Activated CD4-positive, alpha-beta T cell treated with anti-CD3 and anti-CD28 coated beads, Interleukin-2, Interleukin-4, amounts not matched to agents 100 ng/mL and 50 ng/mL, durations not matched to agents 16 hours and 8 hours (primary cell): ENCODE results near the gene ATL1.
"Not testable (repeated sequence)": the region's sequence is repeated elsewhere in the genome, so short reads cannot be mapped to it uniquely, and the experiment has no call there.

Experiments
- DNase-seq: peaks from one replicate; pipeline ENCODE4 v3.0.0-alpha.2; 2020; ENCODE audit warnings: low spot score

ATL1 gene

DNA sequence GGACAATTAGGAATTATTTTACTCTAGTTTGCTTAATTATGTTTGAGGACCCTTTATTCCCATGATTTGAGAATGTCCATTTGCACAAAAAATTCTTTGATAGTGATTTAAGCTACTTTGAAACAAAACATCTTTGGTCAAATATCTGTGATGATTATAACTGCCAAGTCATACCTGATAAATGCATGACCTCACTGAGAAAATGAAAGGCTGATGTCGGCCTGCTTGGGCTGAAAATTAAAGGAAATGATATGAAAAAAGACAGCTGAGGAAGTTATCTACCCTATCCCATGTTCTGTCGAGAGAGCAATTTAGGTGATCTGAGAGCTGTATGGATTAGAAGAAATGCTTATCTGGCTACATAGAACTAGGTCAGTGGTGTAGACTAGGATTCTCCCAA, 43.6 kb downstream of the ATL1 start:
- DNase-seq = no peak

DNA sequence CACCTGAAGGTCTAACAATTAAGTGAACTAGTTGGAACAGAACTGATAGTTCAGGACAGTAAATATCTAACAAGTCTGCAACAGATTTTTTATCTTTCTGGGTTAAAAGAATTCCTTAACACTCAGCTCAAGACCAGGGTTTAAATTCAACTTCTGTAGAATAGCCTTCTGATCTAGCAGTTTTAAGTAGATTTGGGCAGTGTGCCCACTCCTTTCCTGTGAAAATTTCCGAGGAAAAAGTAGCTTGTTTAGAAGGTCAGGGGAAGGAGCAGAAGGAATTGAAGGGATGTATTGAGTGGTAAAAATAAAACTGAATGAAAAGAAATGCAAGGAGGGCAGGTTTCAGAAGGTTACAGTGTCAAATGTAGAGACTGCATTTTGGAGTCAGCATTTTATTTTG, 45.8 kb downstream of the ATL1 start:
- no peak for DNase-seq

DNA sequence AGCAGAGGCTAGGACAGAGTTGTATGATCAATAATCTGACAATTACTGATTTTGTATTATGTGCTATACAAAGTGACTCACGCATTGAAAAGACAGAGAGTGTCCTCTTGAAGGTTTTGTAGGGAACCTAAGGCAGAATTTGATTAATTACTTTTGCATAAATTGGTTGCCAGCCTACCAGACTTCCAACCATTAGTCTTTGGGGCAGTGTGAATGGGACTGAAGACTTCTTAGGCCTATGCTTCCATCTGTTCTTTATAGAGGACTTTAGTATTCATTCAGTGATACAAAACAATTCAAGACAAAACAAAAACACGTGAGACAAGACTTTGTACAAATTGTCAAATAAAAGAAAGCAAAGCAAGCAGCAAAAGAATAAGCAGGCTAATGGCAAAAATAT, 46.5 kb downstream of the ATL1 start:
- no peak for DNase-seq

DNA sequence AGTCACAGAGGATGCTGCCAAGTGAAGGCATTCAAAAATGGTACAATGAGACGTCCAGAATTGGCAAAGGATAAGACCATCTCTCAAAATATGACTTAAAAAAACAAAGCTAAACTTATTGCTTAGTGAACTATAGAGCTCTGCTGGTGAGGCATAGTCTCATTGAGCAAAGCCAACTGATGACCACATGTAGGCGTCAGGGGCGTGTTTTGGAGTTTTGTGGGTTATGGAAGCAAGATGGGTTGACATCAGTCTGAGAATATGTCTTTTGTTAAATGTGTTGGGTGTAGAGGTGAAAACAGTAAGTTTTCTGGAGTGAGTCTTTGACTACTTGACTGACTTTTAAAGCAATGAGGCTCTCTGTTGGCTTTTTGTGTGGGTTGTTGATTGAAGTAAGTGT, 47.2 kb downstream of the ATL1 start:
- DNase-seq = no peak

DNA sequence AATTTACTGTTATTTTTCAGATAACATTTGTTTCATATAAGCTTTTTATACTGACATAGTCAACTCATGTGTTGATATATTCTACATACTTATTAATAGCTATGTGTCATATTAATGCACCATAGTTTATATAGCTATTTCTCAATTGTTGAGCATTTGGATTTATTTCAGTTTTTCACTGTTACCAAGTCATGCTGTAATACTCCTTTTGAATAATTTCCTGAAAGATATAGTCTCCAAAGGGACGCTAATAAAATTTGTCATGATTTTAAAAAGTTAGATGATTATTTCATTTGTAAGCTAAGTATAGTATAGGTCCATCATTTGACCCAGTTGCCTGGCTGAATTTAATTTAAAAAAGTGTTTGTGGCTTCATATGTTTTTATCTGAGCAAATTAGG, 47.8 kb downstream of the ATL1 start:
- no peak for DNase-seq

DNA sequence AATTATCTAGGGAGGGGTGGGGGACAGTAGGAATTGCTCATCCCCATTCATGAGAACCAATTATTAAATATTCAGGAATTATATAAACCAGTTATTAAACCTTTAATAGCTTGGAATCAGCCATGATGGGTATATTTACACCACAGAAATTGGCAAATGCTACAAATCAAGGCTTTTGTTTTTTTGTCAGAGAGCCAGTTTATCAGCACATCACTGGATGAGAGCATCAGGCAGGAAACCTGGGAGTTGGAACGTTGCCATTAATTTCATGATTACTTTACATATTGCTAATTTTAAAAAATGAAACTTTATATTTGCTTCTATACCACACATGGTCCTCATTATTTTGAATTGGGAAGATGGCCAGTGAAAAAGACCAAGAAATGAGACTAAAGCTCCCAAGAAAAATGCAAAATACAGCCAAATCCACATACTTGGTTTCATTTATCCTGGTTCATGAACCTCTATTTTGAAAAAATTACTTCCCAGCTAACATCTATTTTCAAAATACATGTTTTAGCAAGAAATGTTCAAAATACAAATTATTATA, 48.4 kb downstream of the ATL1 start:
- DNase-seq = no peak

DNA sequence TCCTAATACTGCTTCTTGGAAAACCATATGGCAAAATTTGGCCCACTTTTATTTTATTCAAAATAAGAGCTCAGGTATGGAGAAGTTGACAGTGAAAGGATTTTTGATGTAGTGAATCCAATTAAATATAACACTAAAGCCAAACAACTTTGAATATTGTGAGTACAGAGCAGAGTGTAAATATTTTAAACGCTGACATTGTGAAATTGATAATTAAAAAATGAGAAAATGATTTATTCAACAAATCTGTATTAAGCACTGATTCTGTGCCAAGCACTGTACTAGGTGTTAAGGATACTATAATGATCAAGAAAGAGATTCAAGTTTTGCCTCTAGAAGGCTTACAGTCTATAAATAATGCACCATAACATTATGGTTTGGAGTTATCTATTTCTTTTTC, 50.5 kb downstream of the ATL1 start:
- no peak for DNase-seq

DNA sequence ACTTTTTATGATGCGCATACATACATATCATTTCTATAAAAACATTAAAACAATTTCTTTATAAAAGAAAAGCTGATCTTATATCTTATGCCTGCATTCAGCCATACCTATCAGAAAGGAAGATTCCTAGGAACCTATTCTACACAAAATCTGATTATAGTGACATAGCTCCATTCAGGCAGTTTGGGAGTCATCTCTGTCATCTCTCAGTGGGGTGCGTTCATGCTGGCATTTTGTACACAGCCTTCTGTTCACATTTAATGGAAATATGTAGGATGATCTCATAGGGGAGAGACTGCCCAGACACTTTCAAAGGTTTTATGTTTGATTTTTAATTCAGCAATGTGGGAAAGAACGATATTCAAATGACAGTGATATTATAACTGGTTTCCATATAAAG, 52.9 kb downstream of the ATL1 start:
- DNase-seq = no peak

DNA sequence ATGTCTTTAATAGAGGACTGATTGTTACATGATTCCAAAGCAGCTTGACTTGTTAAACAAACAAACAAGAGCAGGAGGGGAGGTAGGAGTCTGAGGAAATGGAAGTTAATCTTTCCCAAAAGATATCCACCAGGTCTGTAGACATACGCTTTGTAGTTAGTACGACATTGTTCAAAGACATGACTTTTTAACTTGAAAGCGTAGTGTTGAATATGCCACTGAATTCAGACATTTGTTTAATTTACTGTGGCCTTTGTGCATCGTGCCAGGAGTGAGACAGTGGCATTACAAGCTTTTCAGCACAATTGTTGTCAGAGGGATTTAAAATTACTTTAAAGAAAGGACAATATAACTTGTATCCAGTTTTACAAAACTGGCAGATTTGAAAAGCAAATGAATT, 55.1 kb downstream of the ATL1 start:
- DNase-seq = no peak

DNA sequence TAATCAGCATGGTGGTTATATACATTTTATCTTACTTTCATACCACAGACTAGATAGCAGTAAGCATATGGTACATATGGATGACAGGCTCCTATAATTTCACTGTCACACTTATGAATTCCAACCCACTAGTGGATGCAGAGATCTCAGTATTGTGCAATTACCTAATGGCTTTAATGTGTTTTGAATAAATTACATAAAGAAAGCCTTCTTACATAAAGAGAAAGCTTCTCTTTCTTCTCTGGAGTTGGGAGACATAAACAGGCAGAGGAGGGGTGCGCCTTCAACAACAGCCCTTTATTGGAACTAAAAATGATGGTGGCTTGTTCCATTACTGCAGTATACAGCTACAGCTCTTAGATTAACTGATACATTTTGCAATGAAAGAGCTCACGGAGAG, 55.6 kb downstream of the ATL1 start:
- no peak for DNase-seq

DNA sequence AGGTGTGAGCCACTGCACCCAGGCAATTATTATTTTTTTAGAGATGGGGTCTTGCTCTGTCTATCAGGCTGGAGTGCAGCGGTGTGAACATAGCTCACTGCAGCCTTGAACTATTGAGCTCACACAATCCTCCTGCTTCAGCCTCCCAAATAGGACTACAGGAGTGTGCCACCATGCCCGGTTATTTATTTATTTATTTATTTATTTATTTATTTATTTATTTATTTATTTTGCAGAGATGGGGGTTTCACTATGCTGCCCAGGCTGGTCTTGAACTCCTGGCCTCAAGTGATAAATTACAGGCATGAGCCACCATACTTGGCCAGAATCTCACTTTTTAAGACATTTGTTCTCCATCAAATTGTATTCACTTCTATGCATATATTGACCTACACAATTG, 56.3 kb downstream of the ATL1 start:
- DNase-seq = no peak

DNA sequence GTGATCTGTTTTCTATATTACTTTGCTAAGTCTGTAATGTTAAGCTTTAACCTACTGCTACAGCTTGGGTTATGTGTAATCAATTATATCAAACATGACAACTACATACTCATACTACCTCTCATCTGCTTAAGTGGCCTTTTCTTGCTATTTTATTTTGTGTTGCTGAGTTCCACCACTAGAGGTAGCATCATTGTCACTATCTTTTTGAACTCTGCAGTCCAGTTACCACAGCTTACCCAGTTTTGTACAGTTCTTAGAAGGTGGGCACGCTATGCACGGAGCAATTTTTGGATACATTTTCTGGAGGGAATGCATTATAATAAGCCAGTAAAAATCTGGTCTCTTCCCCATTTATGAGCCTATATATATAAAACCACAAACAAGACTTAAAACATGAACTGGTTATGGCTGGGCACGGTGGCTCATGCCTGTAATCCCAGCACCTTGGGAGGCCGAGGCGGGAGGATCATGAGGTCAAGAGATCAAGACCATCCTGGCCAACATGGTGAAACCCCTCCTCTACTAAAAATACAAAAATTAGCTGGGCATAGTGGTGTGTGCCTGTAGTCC, 59.7 kb downstream of the ATL1 start:
- peak; percentile 31 for DNase-seq

DNA sequence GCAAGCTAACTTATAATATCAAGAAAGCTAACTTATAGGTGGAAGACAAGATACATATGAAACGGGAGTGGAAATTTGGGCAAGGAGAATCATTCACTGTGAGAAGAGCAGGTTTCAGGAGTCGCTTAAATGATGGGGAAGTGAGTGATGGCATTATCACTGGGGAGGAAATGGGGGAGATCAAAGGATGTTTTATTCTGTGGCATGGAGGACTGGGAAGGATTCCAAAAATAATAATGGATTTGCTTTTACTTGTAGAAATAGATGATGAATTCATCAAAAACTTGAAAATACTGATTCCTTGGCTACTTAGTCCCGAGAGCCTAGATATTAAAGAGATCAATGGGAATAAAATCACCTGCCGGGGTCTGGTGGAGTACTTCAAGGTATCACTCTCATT, 60.4 kb downstream of the ATL1 start:
- no peak for DNase-seq

DNA sequence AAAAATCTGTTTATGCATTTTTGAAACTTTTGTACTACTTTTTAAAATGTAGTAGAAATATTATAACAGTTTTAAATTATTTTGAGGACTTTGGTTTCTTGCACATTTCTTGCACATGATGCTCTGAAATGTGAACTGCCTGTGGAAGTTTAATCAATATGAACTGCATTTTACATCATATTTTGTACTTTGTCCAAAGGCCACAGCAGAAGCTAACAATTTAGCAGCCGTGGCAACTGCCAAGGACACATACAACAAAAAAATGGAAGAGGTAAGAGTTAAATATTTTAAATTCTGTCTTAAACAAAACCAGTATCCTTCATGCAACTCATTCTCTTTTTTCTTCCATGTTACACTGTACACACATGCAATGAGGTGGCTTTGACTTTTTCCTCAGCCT, 63.0 kb downstream of the ATL1 start:
- no peak for DNase-seq

DNA sequence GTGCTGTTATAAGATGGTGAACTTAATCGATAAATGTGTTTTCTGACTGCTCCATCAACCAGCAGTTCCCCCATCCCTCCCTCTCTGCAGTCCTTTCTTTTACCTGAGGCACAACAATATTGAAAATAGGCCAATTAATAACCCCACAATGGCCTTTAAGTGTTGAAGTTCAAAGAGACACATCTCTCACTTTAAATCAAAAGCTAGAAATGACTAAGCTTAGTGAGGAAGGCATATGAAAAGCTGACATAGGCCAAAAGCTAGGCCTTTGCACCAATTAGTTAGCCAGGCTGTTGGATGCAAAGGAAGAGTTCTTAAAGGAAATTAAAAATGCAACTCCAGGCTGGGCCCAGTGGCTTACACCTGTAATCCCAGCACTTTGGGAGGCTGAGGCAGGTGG, 64.5 kb downstream of the ATL1 start:
- DNase-seq = peak; percentile 31

DNA sequence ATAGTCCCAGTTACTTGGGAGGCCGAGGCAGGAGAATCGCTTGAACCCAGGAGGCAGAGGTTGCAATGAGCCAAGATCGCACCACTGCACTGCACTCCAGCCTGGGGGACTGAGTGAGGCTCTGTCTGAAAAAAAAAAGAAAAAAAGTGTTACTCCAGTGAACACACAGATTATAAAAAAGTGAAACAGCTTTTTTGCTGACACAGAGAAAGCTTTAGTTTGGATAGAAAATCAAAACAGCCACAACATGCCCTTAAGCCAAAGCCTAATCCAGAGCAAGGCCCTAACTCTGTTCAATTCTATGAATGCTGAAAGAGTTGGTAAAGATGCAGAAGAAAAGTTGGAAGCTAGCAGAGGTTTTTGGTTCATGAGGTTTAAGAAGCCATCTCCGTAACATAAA, 65.0 kb downstream of the ATL1 start:
- DNase-seq = not testable (repeated sequence)

DNA sequence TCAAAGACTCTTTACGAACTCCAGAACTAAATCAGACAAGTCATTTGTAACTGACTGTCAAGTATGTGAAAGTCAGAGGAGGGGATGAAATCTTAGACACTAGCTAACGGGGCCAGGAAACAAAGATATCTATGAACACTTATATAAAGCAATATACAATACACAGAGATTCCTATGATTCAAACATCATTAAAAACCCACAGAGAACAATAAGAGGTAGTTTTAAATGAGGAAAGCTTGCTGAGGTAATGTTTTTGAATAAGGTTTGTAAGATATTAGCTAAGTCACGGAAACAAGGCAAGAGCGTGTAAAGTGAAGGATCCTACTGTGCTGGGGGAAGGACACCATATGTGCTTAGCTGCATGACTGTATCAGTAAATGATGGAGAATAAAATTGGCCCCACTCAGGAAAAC, 71.5 kb downstream of the ATL1 start:
- DNase-seq = no peak

DNA sequence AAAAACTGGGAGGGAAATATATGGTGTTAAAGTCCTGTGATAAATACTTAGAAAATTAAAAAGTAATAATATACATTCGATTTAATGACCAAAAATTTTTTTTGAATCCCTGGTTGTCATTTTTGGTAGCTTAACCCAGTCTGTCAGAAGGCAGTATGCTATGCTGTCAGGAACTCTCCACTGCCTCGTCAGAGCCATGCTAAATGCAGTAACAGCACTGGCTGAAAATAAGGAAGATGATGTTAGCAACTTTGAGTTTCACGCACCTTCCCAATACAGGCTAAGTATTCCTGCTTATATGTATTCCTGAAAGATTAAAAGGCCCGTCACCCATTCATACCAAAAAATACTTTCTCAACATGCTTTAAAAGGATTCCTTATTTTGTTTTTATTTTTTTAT, 74.0 kb downstream of the ATL1 start:
- DNase-seq = no peak

DNA sequence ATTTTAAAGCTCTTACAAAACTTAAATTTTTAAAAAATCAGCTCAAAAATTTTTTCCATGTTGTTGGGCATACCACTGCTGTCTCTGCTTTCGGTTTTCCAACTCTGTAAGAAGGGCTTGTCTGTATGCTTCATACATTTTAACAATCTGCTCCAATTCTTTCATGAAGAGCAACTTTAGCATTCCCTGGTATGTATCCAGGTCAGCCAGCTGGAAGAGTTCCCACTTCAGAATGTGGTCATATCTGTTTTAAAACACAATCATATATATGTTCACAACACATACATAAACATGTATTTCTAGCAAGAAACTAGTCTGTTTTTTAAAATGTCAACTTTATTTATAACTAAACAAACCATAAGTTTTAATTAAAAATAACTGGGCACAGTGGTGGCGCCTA, 75.2 kb downstream of the ATL1 start:
- no peak for DNase-seq

DNA sequence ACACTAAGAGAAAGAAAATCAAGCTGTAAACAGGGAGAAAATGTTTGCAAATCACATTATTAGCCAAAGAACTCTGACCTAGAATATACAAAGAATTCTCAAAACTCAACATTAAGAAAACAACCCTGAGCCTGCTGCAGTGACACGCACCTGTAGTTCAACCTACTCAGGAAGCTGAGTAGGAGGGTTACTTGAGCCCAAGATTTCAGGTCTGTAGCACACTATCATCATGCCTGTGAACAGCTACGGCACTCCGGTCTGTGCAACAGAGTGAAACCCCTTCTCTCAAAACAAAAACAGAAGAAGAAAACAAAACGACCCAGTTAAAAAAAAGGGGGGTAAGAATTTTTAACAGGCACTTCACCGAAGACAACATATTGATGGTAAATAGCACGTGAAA, 87.3 kb downstream of the ATL1 start:
- no peak for DNase-seq

DNA sequence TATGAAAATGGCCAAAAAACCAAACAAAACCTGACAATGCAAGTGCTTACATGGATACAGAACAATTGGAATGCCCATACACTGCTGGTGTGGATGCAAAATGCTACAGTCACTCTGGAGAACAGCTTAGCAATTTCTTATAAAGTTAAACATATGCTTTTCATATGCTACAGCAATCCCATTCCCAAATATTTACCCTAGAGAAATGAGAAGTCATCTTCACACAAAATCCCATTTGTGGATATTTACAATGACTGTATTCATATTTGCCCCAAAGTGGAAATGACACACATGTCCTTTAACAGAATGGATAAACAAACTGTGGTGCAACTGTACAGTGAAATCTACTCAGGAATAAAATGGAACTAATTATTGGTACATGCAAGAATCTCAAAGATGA, 87.8 kb downstream of the ATL1 start:
- no peak for DNase-seq

DNA sequence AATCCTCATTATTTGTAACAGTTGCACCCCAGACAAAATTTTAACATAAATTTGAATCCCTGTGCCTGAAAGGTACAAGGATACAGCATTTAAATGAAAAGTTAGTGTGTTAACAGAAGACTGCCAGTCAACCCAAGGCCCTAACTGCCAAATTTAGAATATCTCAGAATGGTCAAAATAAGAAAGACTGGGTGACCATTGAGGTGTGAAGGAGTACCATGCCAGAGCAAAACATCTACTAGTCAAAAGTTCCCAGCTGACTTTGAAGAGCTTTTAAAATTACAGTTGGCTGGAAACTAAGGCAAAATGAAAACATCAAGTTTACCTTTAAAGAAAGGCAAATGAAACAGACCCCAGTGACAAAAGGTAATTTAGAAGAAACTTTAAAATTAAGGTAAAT, 89.7 kb downstream of the ATL1 start:
- DNase-seq = no peak

DNA sequence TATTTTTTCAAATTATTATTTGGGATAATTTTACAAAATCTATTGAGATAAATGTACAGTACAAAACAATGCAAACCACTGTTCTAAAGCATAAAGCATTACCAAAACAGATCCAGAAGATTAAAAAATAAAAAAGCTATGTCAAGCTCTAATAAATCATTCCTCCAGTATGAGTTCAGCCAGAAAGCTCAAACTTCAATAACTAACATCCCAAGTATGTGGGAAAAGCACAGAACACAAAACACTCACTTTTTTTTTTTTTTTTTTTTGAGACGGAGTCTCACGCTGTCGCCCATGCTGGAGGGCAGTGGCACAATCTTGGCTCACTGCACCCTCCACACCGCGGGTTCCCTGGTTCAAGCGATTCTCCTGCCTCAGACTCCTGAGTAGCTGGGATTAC, 96.8 kb downstream of the ATL1 start:
- DNase-seq = no peak

DNA sequence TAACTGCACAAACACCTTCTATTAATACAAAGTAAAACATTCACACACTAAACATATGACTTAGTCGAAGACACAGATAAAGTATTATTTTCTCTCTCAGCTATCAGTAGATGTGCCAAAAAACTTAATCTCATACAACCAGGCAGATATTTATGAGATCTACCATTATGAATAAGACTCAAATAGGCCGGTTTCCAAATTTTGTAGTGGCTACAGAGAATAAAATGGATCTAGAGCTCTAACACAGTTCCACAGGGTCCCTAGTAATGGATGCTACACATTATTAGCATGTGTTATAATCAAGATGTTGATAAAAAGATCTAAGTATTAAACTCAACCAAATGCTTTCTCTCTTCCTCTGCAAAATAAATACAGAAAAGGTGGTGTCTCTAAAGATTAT, 97.8 kb downstream of the ATL1 start:
- DNase-seq = no peak

DNA sequence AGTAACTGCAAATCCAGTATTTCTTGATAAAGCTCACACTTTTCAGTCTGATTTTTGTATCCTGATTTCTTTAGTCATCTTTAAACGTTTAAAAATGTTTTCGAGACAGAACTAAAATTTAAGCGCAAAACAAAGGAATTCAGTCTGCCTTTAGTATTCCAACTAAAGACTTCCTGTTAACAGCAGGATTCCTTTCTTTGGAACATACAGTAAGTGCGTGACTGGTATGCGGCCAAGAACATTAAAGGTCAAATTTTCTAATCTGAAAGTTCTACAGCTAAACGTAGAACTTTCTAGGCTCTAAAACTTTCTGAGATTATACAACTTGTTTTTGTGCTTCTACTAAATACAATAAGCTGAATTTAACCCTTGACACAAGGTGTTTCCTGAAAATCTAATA, 98.3 kb downstream of the ATL1 start:
- no peak for DNase-seq
